AG04450 (cell line): ENCODE data around the gene NRROS. TPM values are rescaled to one million over a fixed set of nuclear protein-coding genes. Genes with fewer than 3 reads are reported as not detected.
A peak's percentile ranks its signal among the peaks of the same experiment; 100 is the strongest.

Experiments
- CTCF ChIA-PET: fragments of 300-600, 350-600 bp; formaldehyde crosslinking; extraction: SDS; loops from one replicate; lab custom pipeline; 2022; ENCODE audit warnings: antibody characterized with exemption, inconsistent platforms; lab: Charles Lee
- POLR2A ChIA-PET: fragments of 350-600 bp; formaldehyde crosslinking; extraction: SDS; loops from one replicate; lab custom pipeline; 2021; ENCODE audit warnings: antibody characterized with exemption, inconsistent platforms; lab: Yijun Ruan, JAX
- DNase-seq: peaks from one replicate; pipeline ENCODE4 v3.0.0-alpha.2; 2011; ENCODE audit warnings: low read depth, low spot score
- H3K27ac ChIP-seq: one replicate; pipeline ENCODE4 v1.5.1; 2012; ENCODE audit warnings: low read depth, low read length, control low read depth
- H3K27me3 ChIP-seq: one replicate; pipeline ENCODE4 v1.6.0; 2012; ENCODE audit warnings: low read length; ENCODE audit not compliant: control insufficient read depth, insufficient read depth
- H3K4me3 ChIP-seq: 2 replicates; pipeline ENCODE4 v1.5.1; 2011; ENCODE audit warnings: mild to moderate bottlenecking, low read depth, low read length, control low read depth
- H3K9me3 ChIP-seq: 2 replicates; pipeline ENCODE4 v1.5.1; 2012; ENCODE audit warnings: low read length; ENCODE audit not compliant: control insufficient read depth, insufficient read depth
- CTCF ChIP-seq: IDR thresholded peaks from 2 replicates; pipeline ENCODE4 v1.5.1; 2011; ENCODE audit warnings: low read depth, low read length, control low read depth, inconsistent platforms
- polyA plus RNA-seq: library from polyadenylated mRNA; depleted of rRNA; stranded (reverse); fragments of >200 nt; gene quantifications from 2 replicates; pipeline ENCODE4 v1.2.3, GENCODE V29; 2011

Gene NRROS
- polyA plus RNA-seq, 1 experiment = 0.11 TPM

GRCh38 chr3:196645897-196646665 lies 6.6 kb downstream of the NRROS start:
- no peak for DNase-seq
- H3K9me3 ChIP-seq = peaks cover 4% of the 10 kb centered on the region; the same call in 1 of the 2 replicates
- TF ChIP-seq CTCF = no peak
- no peak overlapping the region for H3K4me3 ChIP-seq
- CTCF ChIA-PET = interaction anchor here (1.5 kb wide), 1 partner anchor 39 kb away, joined by 5 read pairs; no protein-coding TSS in a partner anchor
- H3K27me3 ChIP-seq = peaks cover 13% of the 10 kb centered on the region
- peak overlapping the region; percentile 21 for H3K27ac ChIP-seq
- POLR2A ChIA-PET = interaction anchor here (0.6 kb wide), 1 partner anchor 19 kb away, joined by 5 read pairs; no protein-coding TSS in a partner anchor

GRCh38 chr3:196646666-196647216 lies 7.2 kb downstream of the NRROS start:
- ChIA-PET CTCF (no interaction called here), POLR2A (no interaction called here)
- Histone ChIP-seq H3K4me3 (no peak overlapping the region), H3K27ac (peak overlapping the region; percentile 21), H3K9me3 (peaks cover 4% of the 10 kb centered on the region; the same call in 1 of the 2 replicates), H3K27me3 (peaks cover 13% of the 10 kb centered on the region)
- DNase-seq = no peak
- no peak for TF ChIP-seq CTCF

GRCh38 chr3:196650740-196651311 lies 11.3 kb downstream of the NRROS start:
- ChIA-PET POLR2A (interaction anchor here (0.6 to 1.4 kb wide), 3 partner anchors 12 to 1112 kb away, joined by 4 to 5 read pairs (median 5); no protein-coding TSS in a partner anchor), CTCF (interaction anchor here (0.9 kb wide), 1 partner anchor 41 kb away, joined by 3 read pairs; no protein-coding TSS in a partner anchor)
- Histone ChIP-seq H3K4me3 (no peak overlapping the region), H3K27me3 (peaks cover 11% of the 10 kb centered on the region), H3K27ac (peak overlapping the region; percentile 91), H3K9me3 (peaks cover 4% of the 10 kb centered on the region; the same call in 1 of the 2 replicates)
- TF ChIP-seq CTCF = no peak
- peak; percentile 90 for DNase-seq

GRCh38 chr3:196651819-196652218 lies 12.3 kb downstream of the NRROS start:
- TF ChIP-seq CTCF = no peak
- CTCF ChIA-PET = interaction anchor here (0.9 kb wide), 1 partner anchor 42 kb away, joined by 3 read pairs; no protein-coding TSS in a partner anchor
- Histone ChIP-seq H3K27ac (peak overlapping the region; percentile 91), H3K9me3 (no peaks in the 10 kb centered on the region; the same call in 1 of the 2 replicates), H3K27me3 (peaks cover 11% of the 10 kb centered on the region), H3K4me3 (no peak overlapping the region)
- no peak for DNase-seq
- POLR2A ChIA-PET = interaction anchor here (1.4 kb wide), 1 partner anchor 11 kb away, joined by 5 read pairs; no protein-coding TSS in a partner anchor
